HepG2 (cell line): Measurements from ENCODE around the gene CRADD. TPM values are rescaled to one million over a fixed set of nuclear protein-coding genes. Genes with fewer than 3 reads are reported as not detected.

ENCODE experiments used
- ATAC-seq: fragments of 200-7000 bp; cut with Tn5 transposase; 3 replicates; pipeline ENCODE4 v1.9.1; 2020; ENCODE audit warnings: mild to moderate bottlenecking, moderate library complexity
- BruUV-seq: library from RNA; stranded (reverse); fragments of 400-500 nt; replicated peaks from 2 replicates; lab custom pipeline; 2021; lab: Mats Ljungman, UMichigan
- CTCF ChIA-PET: fragments of 300-600 bp; formaldehyde crosslinking; extraction: SDS; loops from one replicate; lab custom pipeline; 2021; ENCODE audit warnings: low total read pairs, inconsistent platforms, low intra/inter-chr PET ratio; lab: Yijun Ruan, JAX
- POLR2A ChIA-PET: fragments of 350-600 bp; sonication (Branson Sonifier 250); formaldehyde crosslinking; loops from one replicate; lab custom pipeline; 2020; ENCODE audit warnings: antibody characterized with exemption, inconsistent platforms; lab: Yijun Ruan, JAX
- DNase-seq: peaks from one replicate; pipeline ENCODE4 v3.0.0-alpha.2; 2015; ENCODE audit warnings: low spot score
- FAIRE-seq: peaks from 3 replicates; lab custom pipeline; 2011; peaks lifted over from hg19 to GRCh38; lab: Jason Lieb, UNC
- H2AFZ ChIP-seq: one replicate; pipeline ENCODE4 v1.6.1; 2011; ENCODE audit warnings: low read length, inconsistent platforms
- H3K27ac ChIP-seq: fragments of 300-600 bp; 3 replicates; pipeline ENCODE4 v1.8.0; 2011; ENCODE audit warnings: mixed run types, mild to moderate bottlenecking, mixed read lengths, low read length, inconsistent platforms; ENCODE audit not compliant: insufficient read depth; ENCODE audit errors: extremely low read length
- H3K27me3 ChIP-seq, 2 experiments: fragments of 200-600 bp in 1 of 2; 2 replicates in 1 of 2; 3 replicates in 1 of 2; pipeline versions ENCODE4 v1.6.0 to v1.8.0; 2011; ENCODE audit warnings: low read length in 2 of 2, mild to moderate bottlenecking in 2 of 2, moderate library complexity in 2 of 2, inconsistent platforms in 1 of 2; ENCODE audit not compliant: insufficient read depth in 2 of 2, control insufficient read depth in 1 of 2
- H3K36me3 ChIP-seq, 2 experiments: fragments of 200-600 bp in 1 of 2; replicated peaks in 1 of 2; 2 replicates in 1 of 2; 3 replicates in 1 of 2; pipeline versions ENCODE4 v1.5.1 to v1.8.0; 2011; ENCODE audit warnings: low read length in 2 of 2, inconsistent platforms in 1 of 2; ENCODE audit not compliant: insufficient read depth in 2 of 2, control insufficient read depth in 1 of 2
- H3K4me1 ChIP-seq: 2 replicates; pipeline ENCODE4 v1.5.1; 2012; ENCODE audit warnings: low read length, inconsistent platforms; ENCODE audit not compliant: insufficient read depth
- H3K4me2 ChIP-seq: 2 replicates; pipeline ENCODE4 v1.6.0; 2011; ENCODE audit warnings: low read depth, low read length, inconsistent platforms
- H3K4me3 ChIP-seq, 3 experiments: fragments of 200-600 bp in 1 of 3; sonication (generic), shearing (Covaris generic) in 1 of 3; replicated peaks in 1 of 3; 2 replicates each; pipeline ENCODE4 v1.5.1; 2011 to 2016; ENCODE audit warnings: low read length in 3 of 3, inconsistent platforms in 2 of 3, low read depth in 2 of 3, mild to moderate bottlenecking in 2 of 3, control low read depth in 1 of 3, mixed read lengths in 1 of 3; ENCODE audit not compliant: insufficient read depth in 1 of 3
- H3K79me2 ChIP-seq: one replicate; pipeline ENCODE4 v1.6.1; 2011; ENCODE audit warnings: low read length, inconsistent platforms; ENCODE audit not compliant: insufficient read depth
- H3K9ac ChIP-seq: 2 replicates; pipeline ENCODE4 v1.6.0; 2011; ENCODE audit warnings: mild to moderate bottlenecking, low read depth, low read length, inconsistent platforms; ENCODE audit not compliant: insufficient read depth
- H3K9me3 ChIP-seq: 2 replicates; pipeline ENCODE4 v1.5.1; 2012; ENCODE audit warnings: mild to moderate bottlenecking, low read length
- H4K20me1 ChIP-seq: 2 replicates; pipeline ENCODE4 v1.6.0; 2011; ENCODE audit warnings: inconsistent platforms, mild to moderate bottlenecking, low read length, moderate library complexity; ENCODE audit not compliant: insufficient read depth
- CBFB ChIP-seq: sonication (generic); formaldehyde crosslinking; IDR thresholded peaks from 2 replicates; pipeline ENCODE4 v1.4.0; 2020; ENCODE audit warnings: missing genetic modification reagents
- CBX5 ChIP-seq: sonication (generic); formaldehyde crosslinking; IDR thresholded peaks from 2 replicates; pipeline ENCODE4 v1.4.0; 2020; ENCODE audit warnings: missing genetic modification reagents, borderline replicate concordance
- DR1 ChIP-seq: sonication (generic); formaldehyde crosslinking; IDR thresholded peaks from 2 replicates; pipeline ENCODE4 v1.8.0; 2021; ENCODE audit warnings: mild to moderate bottlenecking, missing genetic modification reagents, inconsistent platforms
- EP300 ChIP-seq, 3 experiments: sonication (generic) in 1 of 3; formaldehyde crosslinking in 1 of 3; IDR thresholded peaks; 2 replicates each; pipeline versions ENCODE4 v1.5.1 to v1.6.1; 2011 to 2020; ENCODE audit warnings: low read depth in 2 of 3, low read length in 2 of 3, borderline replicate concordance in 1 of 3, improper control_type of control experiment in 1 of 3, mild to moderate bottlenecking in 1 of 3, missing genetic modification reagents in 1 of 3, moderate library complexity in 1 of 3
- FOXC1 ChIP-seq: sonication (generic); formaldehyde crosslinking; IDR thresholded peaks from 2 replicates; pipeline ENCODE4 v1.8.0; 2022; ENCODE audit warnings: mild to moderate bottlenecking, missing genetic modification reagents, borderline replicate concordance
- KDM4B ChIP-seq: sonication (generic); formaldehyde crosslinking; IDR thresholded peaks from 2 replicates; pipeline ENCODE4 v1.4.0; 2020; ENCODE audit warnings: missing genetic modification reagents
- KDM6A ChIP-seq: IDR thresholded peaks from 2 replicates; pipeline ENCODE4 v1.6.1; 2016; ENCODE audit warnings: low read depth
- MEF2D ChIP-seq: sonication (generic); formaldehyde crosslinking; IDR thresholded peaks from 2 replicates; pipeline ENCODE4 v1.5.1; 2020; ENCODE audit warnings: mild to moderate bottlenecking, missing genetic modification reagents
- NFIC ChIP-seq: IDR thresholded peaks from 2 replicates; pipeline ENCODE4 v1.6.1; 2012; ENCODE audit warnings: mild to moderate bottlenecking, low read length, inconsistent platforms
- PHF20 ChIP-seq: sonication (generic); formaldehyde crosslinking; IDR thresholded peaks from 2 replicates; pipeline ENCODE4 v1.5.0; 2020; ENCODE audit warnings: mild to moderate bottlenecking, missing genetic modification reagents
- SIN3A ChIP-seq: IDR thresholded peaks from 2 replicates; pipeline ENCODE4 v1.6.1; 2011; ENCODE audit warnings: low read depth, mild to moderate bottlenecking, control low read depth, low read length, borderline replicate concordance
- TEAD3 ChIP-seq: optimal IDR thresholded peaks from 2 replicates; pipeline ENCODE3; 2016; ENCODE audit warnings: borderline replicate concordance
- ZMYM4 ChIP-seq: sonication (generic); formaldehyde crosslinking; IDR thresholded peaks from 2 replicates; pipeline ENCODE4 v1.8.1; 2023; ENCODE audit warnings: mild to moderate bottlenecking, missing genetic modification reagents
- ZNF431 ChIP-seq: sonication (generic); formaldehyde crosslinking; IDR thresholded peaks from 2 replicates; pipeline ENCODE4 v1.9.0; 2022; ENCODE audit warnings: missing genetic modification reagents, low read depth, mild to moderate bottlenecking, borderline replicate concordance
- ZNF496 ChIP-seq: sonication (generic); formaldehyde crosslinking; IDR thresholded peaks from 2 replicates; pipeline ENCODE4 v1.8.1; 2023; ENCODE audit warnings: mild to moderate bottlenecking, moderate library complexity, missing genetic modification reagents; ENCODE audit not compliant: insufficient replicate concordance
- ZNF773 ChIP-seq: sonication (generic); formaldehyde crosslinking; IDR thresholded peaks from 2 replicates; pipeline ENCODE4 v1.4.0; 2020; ENCODE audit warnings: missing genetic modification reagents, borderline replicate concordance
- WGBS: methylation state at CpG from one replicate; pipeline ENCODE4 v1.1.6; 2017; ENCODE audit warnings: low lambda C conversion rate; 5-methylcytosine and 5-hydroxymethylcytosine counted together
- in situ Hi-C: cut with HindIII; loops from 2 replicates; pipeline ENCODE4 v1.10.0; 2017; ENCODE audit warnings: low pct_unique_long_range_greater_than_20kb; ENCODE audit not compliant: extremely low pct_ligation_motif_present
- intact Hi-C: fragments of 100-400 bp; cut with micrococcal nuclease; formaldehyde crosslinking; loops from one replicate; pipeline ENCODE4 v1.10.0; 2022; ENCODE audit not compliant: unreplicated experiment
- polyA plus RNA-seq, 8 experiments: library from polyadenylated mRNA; depleted of rRNA in 3 of 8; stranded (reverse) in 7 of 8; unstranded in 1 of 8; fragments of >200 nt; fragmentation: Illumina TruSeq in 4 of 8; extraction: Trizol in 4 of 8; gene quantifications; 2 replicates each; pipeline versions ENCODE4 v1.2.1 to v1.2.3, GENCODE V29; 2011 to 2016; ENCODE audit warnings: low read depth in 4 of 8, missing spikeins in 1 of 8, mixed read lengths in 1 of 8; ENCODE audit not compliant: insufficient read depth in 1 of 8
- total RNA-seq, 5 experiments: library from RNA; depleted of rRNA; stranded (reverse); fragments of >200 nt; fragmentation: Illumina TruSeq; extraction: Trizol; gene quantifications; 2 replicates each; pipeline ENCODE4 v1.2.3, GENCODE V29; 2016; ENCODE audit warnings: low read depth in 1 of 5
- TF ChIP-seq, protein P1 (sequence below): IDR thresholded peaks from 2 replicates; pipeline ENCODE4 v1.6.1; 2018; ENCODE audit warnings: missing genetic modification reagents
- TF ChIP-seq, protein P2 (sequence below): sonication (generic); formaldehyde crosslinking; IDR thresholded peaks from 2 replicates; pipeline ENCODE4 v1.9.0; 2021; ENCODE audit warnings: missing genetic modification reagents, borderline replicate concordance
- TF ChIP-seq, protein P3 (sequence below): sonication (generic); formaldehyde crosslinking; conservative IDR thresholded peaks from 2 replicates; pipeline ENCODE4 v1.4.0; 2020; ENCODE audit warnings: mild to moderate bottlenecking, missing genetic modification reagents, moderate library complexity

Gene CRADD
- total and polyA plus RNA-seq, 2 of the 13 experiments (the other 11 are each of a cell fraction or from before 2014, with no cell fraction given) = 12.4 to 18.8 TPM

DNA sequence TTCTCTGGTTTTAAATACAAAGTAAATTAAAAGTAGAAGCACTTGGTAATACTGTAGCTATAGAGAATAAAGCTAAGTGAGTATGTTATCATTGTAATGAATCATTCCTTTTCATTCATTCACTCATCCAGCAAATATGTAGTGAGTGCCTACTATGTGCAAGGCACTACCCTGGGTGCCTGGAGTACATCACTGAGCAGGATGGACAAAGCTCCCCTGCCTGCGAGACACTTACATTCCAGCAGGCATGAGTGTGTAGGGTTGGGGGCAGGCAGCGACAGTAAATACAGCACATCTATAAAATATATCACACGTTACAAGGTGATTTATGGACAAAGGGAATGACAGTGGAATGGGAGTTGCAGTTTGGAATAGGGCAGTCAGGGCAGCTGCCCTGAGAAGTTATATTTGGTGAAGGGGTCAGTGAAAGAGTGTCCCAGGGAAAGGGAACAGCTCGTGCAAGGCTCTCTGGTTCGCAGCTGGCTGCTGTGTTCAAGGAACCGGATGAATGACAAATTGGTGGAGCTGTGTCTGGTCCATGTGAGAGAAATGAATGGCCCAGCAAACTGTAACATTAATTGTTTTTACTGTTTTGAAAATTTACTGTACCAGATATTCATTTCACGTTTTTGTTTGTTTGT, 159.6 kb downstream of the CRADD start (continued):
- no peak for TF ChIP-seq ZNF431 (CRISPR knock-in tag)
- TF ChIP-seq ZMYM4 (CRISPR knock-in tag) = no peak
- TF ChIP-seq KDM4B (CRISPR knock-in tag) = no peak
- no peak for TF ChIP-seq KDM6A (CRISPR knock-in tag)
- no peak for TF ChIP-seq ZNF773
- TF ChIP-seq, protein P1, sequence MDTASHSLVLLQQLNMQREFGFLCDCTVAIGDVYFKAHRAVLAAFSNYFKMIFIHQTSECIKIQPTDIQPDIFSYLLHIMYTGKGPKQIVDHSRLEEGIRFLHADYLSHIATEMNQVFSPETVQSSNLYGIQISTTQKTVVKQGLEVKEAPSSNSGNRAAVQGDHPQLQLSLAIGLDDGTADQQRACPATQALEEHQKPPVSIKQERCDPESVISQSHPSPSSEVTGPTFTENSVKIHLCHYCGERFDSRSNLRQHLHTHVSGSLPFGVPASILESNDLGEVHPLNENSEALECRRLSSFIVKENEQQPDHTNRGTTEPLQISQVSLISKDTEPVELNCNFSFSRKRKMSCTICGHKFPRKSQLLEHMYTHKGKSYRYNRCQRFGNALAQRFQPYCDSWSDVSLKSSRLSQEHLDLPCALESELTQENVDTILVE = no peak

DNA sequence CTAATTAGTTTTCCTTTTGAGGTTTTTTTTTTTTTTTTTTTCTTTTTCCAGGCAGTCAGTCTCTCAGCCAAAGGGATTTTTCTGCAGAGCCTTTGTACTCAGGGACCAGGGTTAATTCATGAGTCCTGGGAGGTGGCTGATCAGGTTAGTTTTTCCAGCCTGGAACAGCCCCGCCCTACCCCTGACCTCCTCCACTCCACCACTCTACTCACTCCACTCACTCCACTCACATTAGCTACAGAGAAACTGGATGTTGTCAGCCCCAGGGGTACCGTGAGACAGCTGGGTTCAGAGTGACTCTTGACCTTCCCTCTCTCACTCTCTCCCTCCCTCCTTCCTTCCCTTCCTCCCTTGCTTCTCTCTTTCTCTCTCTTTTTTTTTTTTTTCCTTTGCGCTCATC, 161.0 kb downstream of the CRADD start:
- H3K27me3 ChIP-seq = no peaks in the 10 kb centered on the region; a peak in 1 of 5 replicates
- no peaks in the 10 kb centered on the region for H4K20me1 ChIP-seq
- 83% methylated on average over 3 of the region's 3 CpGs for WGBS
- H3K9ac ChIP-seq = no peak overlapping the region
- no peak overlapping the region for H3K4me3 ChIP-seq
- ATAC-seq = no peak
- no peak for TF ChIP-seq CBFB (CRISPR knock-in tag)
- TF ChIP-seq PHF20 = no peak
- TF ChIP-seq TEAD3 (CRISPR knock-in tag) = no peak
- TF ChIP-seq, protein P2, sequence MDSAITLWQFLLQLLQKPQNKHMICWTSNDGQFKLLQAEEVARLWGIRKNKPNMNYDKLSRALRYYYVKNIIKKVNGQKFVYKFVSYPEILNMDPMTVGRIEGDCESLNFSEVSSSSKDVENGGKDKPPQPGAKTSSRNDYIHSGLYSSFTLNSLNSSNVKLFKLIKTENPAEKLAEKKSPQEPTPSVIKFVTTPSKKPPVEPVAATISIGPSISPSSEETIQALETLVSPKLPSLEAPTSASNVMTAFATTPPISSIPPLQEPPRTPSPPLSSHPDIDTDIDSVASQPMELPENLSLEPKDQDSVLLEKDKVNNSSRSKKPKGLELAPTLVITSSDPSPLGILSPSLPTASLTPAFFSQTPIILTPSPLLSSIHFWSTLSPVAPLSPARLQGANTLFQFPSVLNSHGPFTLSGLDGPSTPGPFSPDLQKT (CRISPR knock-in tag) = no peak
- TF ChIP-seq CBX5 (CRISPR knock-in tag) = no peak
- TF ChIP-seq, protein P3, sequence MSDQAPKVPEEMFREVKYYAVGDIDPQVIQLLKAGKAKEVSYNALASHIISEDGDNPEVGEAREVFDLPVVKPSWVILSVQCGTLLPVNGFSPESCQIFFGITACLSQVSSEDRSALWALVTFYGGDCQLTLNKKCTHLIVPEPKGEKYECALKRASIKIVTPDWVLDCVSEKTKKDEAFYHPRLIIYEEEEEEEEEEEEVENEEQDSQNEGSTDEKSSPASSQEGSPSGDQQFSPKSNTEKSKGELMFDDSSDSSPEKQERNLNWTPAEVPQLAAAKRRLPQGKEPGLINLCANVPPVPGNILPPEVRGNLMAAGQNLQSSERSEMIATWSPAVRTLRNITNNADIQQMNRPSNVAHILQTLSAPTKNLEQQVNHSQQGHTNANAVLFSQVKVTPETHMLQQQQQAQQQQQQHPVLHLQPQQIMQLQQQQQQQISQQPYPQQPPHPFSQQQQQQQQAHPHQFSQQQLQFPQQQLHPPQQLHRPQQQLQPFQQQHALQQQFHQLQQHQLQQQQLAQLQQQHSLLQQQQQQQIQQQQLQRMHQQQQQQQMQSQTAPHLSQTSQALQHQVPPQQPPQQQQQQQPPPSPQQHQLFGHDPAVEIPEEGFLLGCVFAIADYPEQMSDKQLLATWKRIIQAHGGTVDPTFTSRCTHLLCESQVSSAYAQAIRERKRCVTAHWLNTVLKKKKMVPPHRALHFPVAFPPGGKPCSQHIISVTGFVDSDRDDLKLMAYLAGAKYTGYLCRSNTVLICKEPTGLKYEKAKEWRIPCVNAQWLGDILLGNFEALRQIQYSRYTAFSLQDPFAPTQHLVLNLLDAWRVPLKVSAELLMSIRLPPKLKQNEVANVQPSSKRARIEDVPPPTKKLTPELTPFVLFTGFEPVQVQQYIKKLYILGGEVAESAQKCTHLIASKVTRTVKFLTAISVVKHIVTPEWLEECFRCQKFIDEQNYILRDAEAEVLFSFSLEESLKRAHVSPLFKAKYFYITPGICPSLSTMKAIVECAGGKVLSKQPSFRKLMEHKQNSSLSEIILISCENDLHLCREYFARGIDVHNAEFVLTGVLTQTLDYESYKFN (CRISPR knock-in tag) = no peak
- TF ChIP-seq NFIC = no peak
- TF ChIP-seq MEF2D (CRISPR knock-in tag) = no peak
- no peak for TF ChIP-seq DR1 (CRISPR knock-in tag)
- TF ChIP-seq ZNF496 = no peak
- TF ChIP-seq EP300 (IDR thresholded peaks at IDR 0.05; ENCODE audit: low read depth in 2 of 2, low read length in 2 of 2) = no peak
- TF ChIP-seq EP300 (CRISPR knock-in tag; IDR thresholded peaks at IDR 0.05; ENCODE audit: borderline replicate concordance) = no peak
- no peak for TF ChIP-seq SIN3A
- no peak for TF ChIP-seq FOXC1
- TF ChIP-seq, all 625 proteins: peak for 0
- FAIRE-seq (no peak), DNase-seq (no peak)
- intact Hi-C loops (loop anchor here (5.0 kb wide), 1 partner anchor 336 kb away; no protein-coding TSS in a partner anchor), in situ Hi-C loops (no loop called here)
- Histone ChIP-seq H3K9me3 (no peaks in the 10 kb centered on the region), H3K4me2 (no peak overlapping the region), H2AFZ (no peak overlapping the region), H3K79me2 (no peaks in the 10 kb centered on the region), H3K4me1 (peaks cover 9% of the 10 kb centered on the region), H3K36me3 (no peaks in the 10 kb centered on the region), H3K27ac (no peak overlapping the region)
- no TSS peak for BruUV-seq
- POLR2A ChIA-PET = no interaction called here
- CTCF ChIA-PET = no interaction called here
